Measurements from ENCODE around the gene LRSAM1. TPM values are rescaled to one million over a fixed set of nuclear protein-coding genes. Genes with fewer than 3 reads are reported as not detected.
A peak's percentile ranks its signal among the peaks of the same experiment; 100 is the strongest.

LRSAM1 gene
- total RNA-seq, 3 donors from 2014 or later: 20.5 to 24.2 (median 21.6) TPM

GRCh38 chr9:127519301-127520166 is 68.2 kb downstream of the LRSAM1 start:
- DNase-seq (no peak), ATAC-seq (peak; percentile 75 to 87)
- no peak overlapping the region for H3K4me3 Mint-ChIP-seq
- peaks cover 2% of the 10 kb centered on the region for H3K4me1 Mint-ChIP-seq (ENCODE audit: low read depth)
- peaks cover 7% of the 10 kb centered on the region for H3K36me3 Mint-ChIP-seq (ENCODE audit: insufficient read depth)
- no peaks in the 10 kb centered on the region for H3K9me3 Mint-ChIP-seq
- H3K27me3 Mint-ChIP-seq (ENCODE audit: low read depth): no peaks in the 10 kb centered on the region

GRCh38 chr9:127520941-127521918 is 69.9 kb downstream of the LRSAM1 start:
- peaks cover 2% of the 10 kb centered on the region for H3K4me1 Mint-ChIP-seq (ENCODE audit: low read depth)

GRCh38 chr9:127521919-127522304 is 70.6 kb downstream of the LRSAM1 start:
- peaks cover 2% of the 10 kb centered on the region for H3K4me1 Mint-ChIP-seq (ENCODE audit: low read depth)
- DNase-seq (no peak), ATAC-seq (no peak)
- no peak overlapping the region for H3K4me3 Mint-ChIP-seq
- H3K36me3 Mint-ChIP-seq (ENCODE audit: insufficient read depth): peaks cover 18% of the 10 kb centered on the region
- H3K9me3 Mint-ChIP-seq: peaks cover 9% of the 10 kb centered on the region
- H3K27me3 Mint-ChIP-seq (ENCODE audit: low read depth): no peaks in the 10 kb centered on the region

More at GRCh38 chr9:127520941-127521918, 69.9 kb downstream of the LRSAM1 start:
- peaks cover 14% of the 10 kb centered on the region for H3K36me3 Mint-ChIP-seq (ENCODE audit: insufficient read depth)
- H3K27me3 Mint-ChIP-seq (ENCODE audit: low read depth): no peaks in the 10 kb centered on the region
- H3K4me3 Mint-ChIP-seq: no peak overlapping the region
- peaks cover 7% of the 10 kb centered on the region for H3K9me3 Mint-ChIP-seq
- ATAC-seq: no peak
- DNase-seq: no peak

- DNase-seq (no peak), ATAC-seq (no peak)
- Mint-ChIP-seq H3K4me1 (ENCODE audit: low read depth) (peaks cover 2% of the 10 kb centered on the region), H3K36me3 (ENCODE audit: insufficient read depth) (peaks cover 14% of the 10 kb centered on the region), H3K9me3 (peaks cover 9% of the 10 kb centered on the region), H3K4me3 (no peak overlapping the region), H3K27me3 (ENCODE audit: low read depth) (no peaks in the 10 kb centered on the region)
Observed at GRCh38 chr9:127522727-127523126, 71.4 kb downstream of the LRSAM1 start.

GRCh38 chr9:127523312-127523851 is 72.1 kb downstream of the LRSAM1 start:
- Mint-ChIP-seq H3K27me3 (ENCODE audit: low read depth) (no peaks in the 10 kb centered on the region), H3K4me3 (no peak overlapping the region), H3K4me1 (ENCODE audit: low read depth) (peaks cover 2% of the 10 kb centered on the region), H3K9me3 (peaks cover 9% of the 10 kb centered on the region), H3K36me3 (ENCODE audit: insufficient read depth) (peaks cover 14% of the 10 kb centered on the region)
- no peak for DNase-seq
- ATAC-seq: no peak

GRCh38 chr9:127524373-127524772 is 73.1 kb downstream of the LRSAM1 start:
- Mint-ChIP-seq H3K9me3 (peaks cover 9% of the 10 kb centered on the region), H3K27me3 (ENCODE audit: low read depth) (no peaks in the 10 kb centered on the region), H3K36me3 (ENCODE audit: insufficient read depth) (peaks cover 12% of the 10 kb centered on the region), H3K4me3 (no peak overlapping the region), H3K4me1 (ENCODE audit: low read depth) (no peaks in the 10 kb centered on the region)
- no peak for ATAC-seq
- DNase-seq: no peak

- H3K4me3 Mint-ChIP-seq: no peak overlapping the region
- H3K4me1 Mint-ChIP-seq (ENCODE audit: low read depth): no peaks in the 10 kb centered on the region
- H3K9me3 Mint-ChIP-seq: peaks cover 9% of the 10 kb centered on the region
- peaks cover 12% of the 10 kb centered on the region for H3K36me3 Mint-ChIP-seq (ENCODE audit: insufficient read depth)
- no peaks in the 10 kb centered on the region for H3K27me3 Mint-ChIP-seq (ENCODE audit: low read depth)
- DNase-seq (no peak), ATAC-seq (no peak)
Observed at GRCh38 chr9:127525401-127526188, 74.3 kb downstream of the LRSAM1 start.

GRCh38 chr9:127526655-127527559 is 75.6 kb downstream of the LRSAM1 start:
- Mint-ChIP-seq H3K4me1 (ENCODE audit: low read depth) (no peaks in the 10 kb centered on the region), H3K36me3 (ENCODE audit: insufficient read depth) (peaks cover 12% of the 10 kb centered on the region), H3K9me3 (peaks cover 9% of the 10 kb centered on the region), H3K27me3 (ENCODE audit: low read depth) (no peaks in the 10 kb centered on the region), H3K4me3 (no peak overlapping the region)
- ATAC-seq: no peak
- DNase-seq: no peak

- Mint-ChIP-seq H3K36me3 (ENCODE audit: insufficient read depth) (peaks cover 12% of the 10 kb centered on the region), H3K9me3 (peaks cover 9% of the 10 kb centered on the region), H3K27me3 (ENCODE audit: low read depth) (no peaks in the 10 kb centered on the region), H3K4me3 (no peak overlapping the region), H3K4me1 (ENCODE audit: low read depth) (no peaks in the 10 kb centered on the region)
- DNase-seq (no peak), ATAC-seq (no peak)
Observed at GRCh38 chr9:127527560-127528268, 76.4 kb downstream of the LRSAM1 start.

- Mint-ChIP-seq H3K4me3 (no peak overlapping the region), H3K4me1 (ENCODE audit: low read depth) (no peaks in the 10 kb centered on the region), H3K36me3 (ENCODE audit: insufficient read depth) (peaks cover 11% of the 10 kb centered on the region), H3K27me3 (ENCODE audit: low read depth) (no peaks in the 10 kb centered on the region), H3K9me3 (peaks cover 9% of the 10 kb centered on the region)
- DNase-seq: no peak
- ATAC-seq: no peak
Observed at GRCh38 chr9:127528422-127529251, 77.3 kb downstream of the LRSAM1 start.

- no peak overlapping the region for H3K4me3 Mint-ChIP-seq
- peaks cover 9% of the 10 kb centered on the region for H3K9me3 Mint-ChIP-seq
- DNase-seq (no peak), ATAC-seq (no peak)
- no peaks in the 10 kb centered on the region for H3K27me3 Mint-ChIP-seq (ENCODE audit: low read depth)
- no peaks in the 10 kb centered on the region for H3K4me1 Mint-ChIP-seq (ENCODE audit: low read depth)
- H3K36me3 Mint-ChIP-seq (ENCODE audit: insufficient read depth): peaks cover 10% of the 10 kb centered on the region
Observed at GRCh38 chr9:127529671-127530070, 78.4 kb downstream of the LRSAM1 start.
